Memory B cell (primary cell): Measurements from ENCODE around the gene EIF2B5.
A peak's percentile ranks its signal among the peaks of the same experiment; 100 is the strongest.

Source experiments
- ATAC-seq: fragments of 150-1000 bp; cut with Tn5 transposase; 2 replicates; pipeline ENCODE4 v1.10.0; 2021; ENCODE audit warnings: low read depth, mild to moderate bottlenecking, moderate library complexity
- DNase-seq, 2 donors: peaks; one replicate each; pipeline ENCODE4 v3.0.0; 2022; ENCODE audit warnings: low spot score in 2 of 2
- H3K27ac Mint-ChIP-seq: one replicate; pipeline ENCODE4 v1.8.0; 2022; ENCODE audit warnings: mild to moderate bottlenecking, moderate library complexity, mixed read lengths
- H3K27me3 Mint-ChIP-seq: one replicate; pipeline ENCODE4 v1.8.0; 2022; ENCODE audit warnings: mixed read lengths
- H3K36me3 Mint-ChIP-seq: one replicate; pipeline ENCODE4 v1.8.0; 2022; ENCODE audit warnings: mild to moderate bottlenecking, mixed read lengths
- H3K4me1 Mint-ChIP-seq: one replicate; pipeline ENCODE4 v1.8.0; 2022; ENCODE audit warnings: mixed read lengths
- H3K4me3 Mint-ChIP-seq: one replicate; pipeline ENCODE4 v1.8.0; 2022; ENCODE audit warnings: mild to moderate bottlenecking, moderate library complexity, mixed read lengths
- H3K9me3 Mint-ChIP-seq: one replicate; pipeline ENCODE4 v1.8.0; 2022; ENCODE audit warnings: mixed read lengths

The EIF2B5 gene

GRCh38 chr3:184172681-184173373, 37.7 kb downstream of the EIF2B5 start:
- Mint-ChIP-seq H3K27ac (no peak overlapping the region), H3K36me3 (peaks cover 16% of the 10 kb centered on the region)
- no peak for DNase-seq

GRCh38 chr3:184173374-184173722, 38.2 kb downstream of the EIF2B5 start:
- Mint-ChIP-seq H3K4me1 (peaks cover 17% of the 10 kb centered on the region), H3K4me3 (no peak overlapping the region), H3K27me3 (no peaks in the 10 kb centered on the region), H3K9me3 (no peaks in the 10 kb centered on the region), H3K36me3 (peaks cover 18% of the 10 kb centered on the region), H3K27ac (no peak overlapping the region)
- ATAC-seq = no peak
- no peak for DNase-seq

More at GRCh38 chr3:184172681-184173373, 37.7 kb downstream of the EIF2B5 start:
- Mint-ChIP-seq H3K27me3 (no peaks in the 10 kb centered on the region), H3K4me3 (no peak overlapping the region), H3K4me1 (peaks cover 12% of the 10 kb centered on the region), H3K9me3 (no peaks in the 10 kb centered on the region)
- no peak for ATAC-seq

- Mint-ChIP-seq H3K27ac (peak overlapping the region; percentile 33), H3K4me1 (peaks cover 17% of the 10 kb centered on the region), H3K36me3 (peaks cover 15% of the 10 kb centered on the region), H3K4me3 (peak overlapping the region; percentile 98), H3K27me3 (no peaks in the 10 kb centered on the region), H3K9me3 (no peaks in the 10 kb centered on the region)
- DNase-seq (no peak), ATAC-seq (no peak)
Observed at GRCh38 chr3:184174284-184174645, 39.1 kb downstream of the EIF2B5 start.

- H3K4me1 Mint-ChIP-seq = peaks cover 17% of the 10 kb centered on the region
- peak within 1 kb of the TSS; percentile 88 for H3K27ac Mint-ChIP-seq
- peaks cover 18% of the 10 kb centered on the region for H3K36me3 Mint-ChIP-seq
- peak within 1 kb of the TSS; percentile 98 for H3K4me3 Mint-ChIP-seq
- H3K27me3 Mint-ChIP-seq = no peaks in the 10 kb centered on the region
- DNase-seq (peak; percentile 97 to 98), ATAC-seq (peak; percentile 97)
- H3K9me3 Mint-ChIP-seq = no peaks in the 10 kb centered on the region
Observed at GRCh38 chr3:184174646-184175492, 39.7 kb downstream of the EIF2B5 start, which contains the start of gene AP2M1. Gene AP2M1 (plus strand): TSS chr3:184174855. CDS start chr3:184176994, 2,139 bp downstream.

GRCh38 chr3:184175506-184175905, 40.3 kb downstream of the EIF2B5 start:
- Mint-ChIP-seq H3K36me3 (peaks cover 19% of the 10 kb centered on the region), H3K27ac (peak overlapping the region; percentile 88), H3K4me1 (peaks cover 17% of the 10 kb centered on the region), H3K9me3 (no peaks in the 10 kb centered on the region), H3K4me3 (peak overlapping the region; percentile 98), H3K27me3 (no peaks in the 10 kb centered on the region)
- no peak for ATAC-seq
- no peak for DNase-seq

- no peak for DNase-seq
- H3K9me3 Mint-ChIP-seq = no peaks in the 10 kb centered on the region
- H3K36me3 Mint-ChIP-seq = peaks cover 21% of the 10 kb centered on the region
- no peaks in the 10 kb centered on the region for H3K27me3 Mint-ChIP-seq
- peak overlapping the region; percentile 98 for H3K4me3 Mint-ChIP-seq
- H3K27ac Mint-ChIP-seq = peak overlapping the region; percentile 88
- ATAC-seq = no peak
- peaks cover 17% of the 10 kb centered on the region for H3K4me1 Mint-ChIP-seq
Observed at GRCh38 chr3:184175981-184176376, 40.8 kb downstream of the EIF2B5 start.

GRCh38 chr3:184176377-184177330, 41.5 kb downstream of the EIF2B5 start:
- no peak for ATAC-seq
- peaks cover 20% of the 10 kb centered on the region for H3K36me3 Mint-ChIP-seq
- peak overlapping the region; percentile 56 for H3K4me3 Mint-ChIP-seq
- H3K27me3 Mint-ChIP-seq = no peaks in the 10 kb centered on the region
- H3K27ac Mint-ChIP-seq = no peak overlapping the region
- H3K9me3 Mint-ChIP-seq = no peaks in the 10 kb centered on the region
- H3K4me1 Mint-ChIP-seq = peaks cover 17% of the 10 kb centered on the region
- DNase-seq = no peak

GRCh38 chr3:184177331-184177731, 42.2 kb downstream of the EIF2B5 start:
- H3K9me3 Mint-ChIP-seq = no peaks in the 10 kb centered on the region
- ATAC-seq (no peak), DNase-seq (no peak)
- peaks cover 21% of the 10 kb centered on the region for H3K36me3 Mint-ChIP-seq
- H3K4me3 Mint-ChIP-seq = no peak overlapping the region
- H3K27ac Mint-ChIP-seq = no peak overlapping the region
- H3K27me3 Mint-ChIP-seq = no peaks in the 10 kb centered on the region
- peaks cover 17% of the 10 kb centered on the region for H3K4me1 Mint-ChIP-seq

- Mint-ChIP-seq H3K9me3 (no peaks in the 10 kb centered on the region), H3K27ac (no peak overlapping the region), H3K4me1 (peaks cover 17% of the 10 kb centered on the region), H3K4me3 (no peak overlapping the region), H3K27me3 (no peaks in the 10 kb centered on the region), H3K36me3 (peaks cover 23% of the 10 kb centered on the region)
- no peak for ATAC-seq
- DNase-seq = no peak
Observed at GRCh38 chr3:184177767-184178306, 42.7 kb downstream of the EIF2B5 start.

GRCh38 chr3:184178521-184179138, 43.5 kb downstream of the EIF2B5 start:
- H3K4me1 Mint-ChIP-seq = peaks cover 14% of the 10 kb centered on the region
- ATAC-seq (no peak), DNase-seq (no peak)
- no peak overlapping the region for H3K4me3 Mint-ChIP-seq
- no peak overlapping the region for H3K27ac Mint-ChIP-seq
- H3K36me3 Mint-ChIP-seq = peaks cover 23% of the 10 kb centered on the region
- H3K9me3 Mint-ChIP-seq = no peaks in the 10 kb centered on the region
- no peaks in the 10 kb centered on the region for H3K27me3 Mint-ChIP-seq

GRCh38 chr3:184180165-184180564, 45.0 kb downstream of the EIF2B5 start:
- no peaks in the 10 kb centered on the region for H3K9me3 Mint-ChIP-seq
- DNase-seq = no peak
- no peak overlapping the region for H3K4me3 Mint-ChIP-seq
- H3K27ac Mint-ChIP-seq = no peak overlapping the region
- no peak for ATAC-seq
- peaks cover 18% of the 10 kb centered on the region for H3K4me1 Mint-ChIP-seq
- peaks cover 29% of the 10 kb centered on the region for H3K36me3 Mint-ChIP-seq
- H3K27me3 Mint-ChIP-seq = no peaks in the 10 kb centered on the region

- Mint-ChIP-seq H3K27ac (no peak overlapping the region), H3K27me3 (no peaks in the 10 kb centered on the region), H3K9me3 (no peaks in the 10 kb centered on the region), H3K4me1 (peaks cover 13% of the 10 kb centered on the region), H3K36me3 (peaks cover 29% of the 10 kb centered on the region), H3K4me3 (no peak overlapping the region)
- no peak for DNase-seq
- ATAC-seq = no peak
Observed at GRCh38 chr3:184181596-184181995, 46.4 kb downstream of the EIF2B5 start.

- Mint-ChIP-seq H3K27ac (no peak overlapping the region), H3K4me3 (no peak overlapping the region)
Observed at GRCh38 chr3:184183679-184184078, 48.5 kb downstream of the EIF2B5 start.

More at GRCh38 chr3:184183679-184184078, 48.5 kb downstream of the EIF2B5 start:
- ATAC-seq (no peak), DNase-seq (no peak)
- Mint-ChIP-seq H3K27me3 (no peaks in the 10 kb centered on the region), H3K4me1 (peaks cover 25% of the 10 kb centered on the region), H3K9me3 (no peaks in the 10 kb centered on the region), H3K36me3 (peaks cover 30% of the 10 kb centered on the region)
